HepG2 (cell line): ENCODE results near the gene KCNAB1. TPM values are rescaled to one million over a fixed set of nuclear protein-coding genes. Genes with fewer than 3 reads are reported as not detected.

ENCODE experiments used
- ATAC-seq: fragments of 200-7000 bp; cut with Tn5 transposase; 3 replicates; pipeline ENCODE4 v1.9.1; 2020; ENCODE audit warnings: mild to moderate bottlenecking, moderate library complexity
- BruUV-seq: library from RNA; stranded (reverse); fragments of 400-500 nt; replicated peaks from 2 replicates; lab custom pipeline; 2021; lab: Mats Ljungman, UMichigan
- CTCF ChIA-PET: fragments of 300-600 bp; formaldehyde crosslinking; extraction: SDS; loops from one replicate; lab custom pipeline; 2021; ENCODE audit warnings: low total read pairs, inconsistent platforms, low intra/inter-chr PET ratio; lab: Yijun Ruan, JAX
- POLR2A ChIA-PET: fragments of 350-600 bp; sonication (Branson Sonifier 250); formaldehyde crosslinking; loops from one replicate; lab custom pipeline; 2020; ENCODE audit warnings: antibody characterized with exemption, inconsistent platforms; lab: Yijun Ruan, JAX
- DNase-seq: peaks from one replicate; pipeline ENCODE4 v3.0.0-alpha.2; 2015; ENCODE audit warnings: low spot score
- FAIRE-seq: peaks from 3 replicates; lab custom pipeline; 2011; peaks lifted over from hg19 to GRCh38; lab: Jason Lieb, UNC
- H2AFZ ChIP-seq: one replicate; pipeline ENCODE4 v1.6.1; 2011; ENCODE audit warnings: low read length, inconsistent platforms
- H3K27ac ChIP-seq: fragments of 300-600 bp; 3 replicates; pipeline ENCODE4 v1.8.0; 2011; ENCODE audit warnings: mixed run types, mild to moderate bottlenecking, mixed read lengths, low read length, inconsistent platforms; ENCODE audit not compliant: insufficient read depth; ENCODE audit errors: extremely low read length
- H3K27me3 ChIP-seq, 2 experiments: fragments of 200-600 bp in 1 of 2; 2 replicates in 1 of 2; 3 replicates in 1 of 2; pipeline versions ENCODE4 v1.6.0 to v1.8.0; 2011; ENCODE audit warnings: low read length in 2 of 2, mild to moderate bottlenecking in 2 of 2, moderate library complexity in 2 of 2, inconsistent platforms in 1 of 2; ENCODE audit not compliant: insufficient read depth in 2 of 2, control insufficient read depth in 1 of 2
- H3K36me3 ChIP-seq, 2 experiments: fragments of 200-600 bp in 1 of 2; replicated peaks in 1 of 2; 2 replicates in 1 of 2; 3 replicates in 1 of 2; pipeline versions ENCODE4 v1.5.1 to v1.8.0; 2011; ENCODE audit warnings: low read length in 2 of 2, inconsistent platforms in 1 of 2; ENCODE audit not compliant: insufficient read depth in 2 of 2, control insufficient read depth in 1 of 2
- H3K4me1 ChIP-seq: 2 replicates; pipeline ENCODE4 v1.5.1; 2012; ENCODE audit warnings: low read length, inconsistent platforms; ENCODE audit not compliant: insufficient read depth
- H3K4me2 ChIP-seq: 2 replicates; pipeline ENCODE4 v1.6.0; 2011; ENCODE audit warnings: low read depth, low read length, inconsistent platforms
- H3K4me3 ChIP-seq, 3 experiments: fragments of 200-600 bp in 1 of 3; sonication (generic), shearing (Covaris generic) in 1 of 3; replicated peaks in 1 of 3; 2 replicates each; pipeline ENCODE4 v1.5.1; 2011 to 2016; ENCODE audit warnings: low read length in 3 of 3, inconsistent platforms in 2 of 3, low read depth in 2 of 3, mild to moderate bottlenecking in 2 of 3, control low read depth in 1 of 3, mixed read lengths in 1 of 3; ENCODE audit not compliant: insufficient read depth in 1 of 3
- H3K79me2 ChIP-seq: one replicate; pipeline ENCODE4 v1.6.1; 2011; ENCODE audit warnings: low read length, inconsistent platforms; ENCODE audit not compliant: insufficient read depth
- H3K9ac ChIP-seq: 2 replicates; pipeline ENCODE4 v1.6.0; 2011; ENCODE audit warnings: mild to moderate bottlenecking, low read depth, low read length, inconsistent platforms; ENCODE audit not compliant: insufficient read depth
- H3K9me3 ChIP-seq: 2 replicates; pipeline ENCODE4 v1.5.1; 2012; ENCODE audit warnings: mild to moderate bottlenecking, low read length
- H4K20me1 ChIP-seq: 2 replicates; pipeline ENCODE4 v1.6.0; 2011; ENCODE audit warnings: inconsistent platforms, mild to moderate bottlenecking, low read length, moderate library complexity; ENCODE audit not compliant: insufficient read depth
- NAIF1 ChIP-seq: sonication (generic); formaldehyde crosslinking; IDR thresholded peaks from 2 replicates; pipeline ENCODE4 v1.5.0; 2020; ENCODE audit warnings: mild to moderate bottlenecking, missing genetic modification reagents, borderline replicate concordance
- SP5 ChIP-seq: IDR thresholded peaks from 2 replicates; pipeline ENCODE4 v1.6.1; 2016; ENCODE audit warnings: low read depth, borderline replicate concordance
- ZBTB34 ChIP-seq: sonication (generic); formaldehyde crosslinking; IDR thresholded peaks from 2 replicates; pipeline ENCODE4 v1.8.0; 2022; ENCODE audit warnings: mild to moderate bottlenecking, missing genetic modification reagents
- ZNF101 ChIP-seq: sonication (generic); formaldehyde crosslinking; IDR thresholded peaks from 2 replicates; pipeline ENCODE4 v1.4.0; 2020; ENCODE audit warnings: mild to moderate bottlenecking, low read depth, missing genetic modification reagents, borderline replicate concordance
- WGBS: methylation state at CpG from one replicate; pipeline ENCODE4 v1.1.6; 2017; ENCODE audit warnings: low lambda C conversion rate; 5-methylcytosine and 5-hydroxymethylcytosine counted together
- in situ Hi-C: cut with HindIII; loops from 2 replicates; pipeline ENCODE4 v1.10.0; 2017; ENCODE audit warnings: low pct_unique_long_range_greater_than_20kb; ENCODE audit not compliant: extremely low pct_ligation_motif_present
- intact Hi-C: fragments of 100-400 bp; cut with micrococcal nuclease; formaldehyde crosslinking; loops from one replicate; pipeline ENCODE4 v1.10.0; 2022; ENCODE audit not compliant: unreplicated experiment
- polyA plus RNA-seq, 8 experiments: library from polyadenylated mRNA; depleted of rRNA in 3 of 8; stranded (reverse) in 7 of 8; unstranded in 1 of 8; fragments of >200 nt; fragmentation: Illumina TruSeq in 4 of 8; extraction: Trizol in 4 of 8; gene quantifications; 2 replicates each; pipeline versions ENCODE4 v1.2.1 to v1.2.3, GENCODE V29; 2011 to 2016; ENCODE audit warnings: low read depth in 4 of 8, missing spikeins in 1 of 8, mixed read lengths in 1 of 8; ENCODE audit not compliant: insufficient read depth in 1 of 8
- total RNA-seq, 5 experiments: library from RNA; depleted of rRNA; stranded (reverse); fragments of >200 nt; fragmentation: Illumina TruSeq; extraction: Trizol; gene quantifications; 2 replicates each; pipeline ENCODE4 v1.2.3, GENCODE V29; 2016; ENCODE audit warnings: low read depth in 1 of 5

The KCNAB1 gene
- total and polyA plus RNA-seq, 2 of the 13 experiments (the other 11 are each of a cell fraction or from before 2014, with no cell fraction given) = not detected

GRCh38 chr3:156379327-156379726 is 258.9 kb downstream of the KCNAB1 start (continued):
- no peak for TF ChIP-seq ZBTB34 (CRISPR knock-in tag)

GRCh38 chr3:156381253-156381652 is 260.9 kb downstream of the KCNAB1 start:
- no peak overlapping the region for H3K4me3 ChIP-seq
- no peak for FAIRE-seq

More at GRCh38 chr3:156381253-156381652, 260.9 kb downstream of the KCNAB1 start:
- Histone ChIP-seq H3K9me3 (no peaks in the 10 kb centered on the region), H3K27me3 (0 out of 5 replicates have a peak, but pooled peaks cover 0 to 3% of the 10 kb centered on the region in 2 experiments), H3K27ac (no peak overlapping the region), H3K4me1 (no peaks in the 10 kb centered on the region), H4K20me1 (no peaks in the 10 kb centered on the region), H2AFZ (no peak overlapping the region), H3K36me3 (no peaks in the 10 kb centered on the region), H3K79me2 (no peaks in the 10 kb centered on the region), H3K4me2 (no peak overlapping the region), H3K9ac (no peak overlapping the region)
- POLR2A ChIA-PET = no interaction called here
- no peak for DNase-seq
- no TSS peak for BruUV-seq
- in situ Hi-C loops (no loop called here), intact Hi-C loops (loop anchor here (5.0 to 10.0 kb wide), 3 partner anchors 126 to 754 kb away; no protein-coding TSS in a partner anchor)
- 69% methylated on average over 1 of the region's 1 CpG for WGBS
- TF ChIP-seq ZNF101 (CRISPR knock-in tag) = no peak
- no peak for TF ChIP-seq NAIF1
- TF ChIP-seq SP5 (CRISPR knock-in tag) = no peak
- CTCF ChIA-PET = interaction anchor here (3.2 kb wide), 1 partner anchor 230 kb away, joined by 33 read pairs; no protein-coding TSS in a partner anchor
- no peak for ATAC-seq
